ENCODE results near the gene BBLN.

GRCh38 chr9:128190013-128190412 lies 29.9 kb downstream of the BBLN start:
- TF ChIP-seq, protein P1, sequence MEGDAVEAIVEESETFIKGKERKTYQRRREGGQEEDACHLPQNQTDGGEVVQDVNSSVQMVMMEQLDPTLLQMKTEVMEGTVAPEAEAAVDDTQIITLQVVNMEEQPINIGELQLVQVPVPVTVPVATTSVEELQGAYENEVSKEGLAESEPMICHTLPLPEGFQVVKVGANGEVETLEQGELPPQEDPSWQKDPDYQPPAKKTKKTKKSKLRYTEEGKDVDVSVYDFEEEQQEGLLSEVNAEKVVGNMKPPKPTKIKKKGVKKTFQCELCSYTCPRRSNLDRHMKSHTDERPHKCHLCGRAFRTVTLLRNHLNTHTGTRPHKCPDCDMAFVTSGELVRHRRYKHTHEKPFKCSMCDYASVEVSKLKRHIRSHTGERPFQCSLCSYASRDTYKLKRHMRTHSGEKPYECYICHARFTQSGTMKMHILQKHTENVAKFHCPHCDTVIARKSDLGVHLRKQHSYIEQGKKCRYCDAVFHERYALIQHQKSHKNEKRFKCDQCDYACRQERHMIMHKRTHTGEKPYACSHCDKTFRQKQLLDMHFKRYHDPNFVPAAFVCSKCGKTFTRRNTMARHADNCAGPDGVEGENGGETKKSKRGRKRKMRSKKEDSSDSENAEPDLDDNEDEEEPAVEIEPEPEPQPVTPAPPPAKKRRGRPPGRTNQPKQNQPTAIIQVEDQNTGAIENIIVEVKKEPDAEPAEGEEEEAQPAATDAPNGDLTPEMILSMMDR (IDR thresholded peaks at IDR 0.05): no peak
- TF ChIP-seq POLR2A (IDR thresholded peaks at IDR 0.05) (no peak), EP300 (IDR thresholded peaks at IDR 0.05) (no peak)
